GM19239 (cell line): Measurements from ENCODE around the gene PIGX.
A peak's percentile ranks its signal among the peaks of the same experiment; 100 is the strongest.

Experiments used
- DNase-seq: peaks from one replicate; pipeline ENCODE4 v3.0.0; 2011; ENCODE audit warnings: low spot score; ENCODE audit not compliant: insufficient read length
- FAIRE-seq: peaks from 2 replicates; lab custom pipeline; 2011; peaks lifted over from hg19 to GRCh38; lab: Jason Lieb, UNC

The PIGX gene

DNA sequence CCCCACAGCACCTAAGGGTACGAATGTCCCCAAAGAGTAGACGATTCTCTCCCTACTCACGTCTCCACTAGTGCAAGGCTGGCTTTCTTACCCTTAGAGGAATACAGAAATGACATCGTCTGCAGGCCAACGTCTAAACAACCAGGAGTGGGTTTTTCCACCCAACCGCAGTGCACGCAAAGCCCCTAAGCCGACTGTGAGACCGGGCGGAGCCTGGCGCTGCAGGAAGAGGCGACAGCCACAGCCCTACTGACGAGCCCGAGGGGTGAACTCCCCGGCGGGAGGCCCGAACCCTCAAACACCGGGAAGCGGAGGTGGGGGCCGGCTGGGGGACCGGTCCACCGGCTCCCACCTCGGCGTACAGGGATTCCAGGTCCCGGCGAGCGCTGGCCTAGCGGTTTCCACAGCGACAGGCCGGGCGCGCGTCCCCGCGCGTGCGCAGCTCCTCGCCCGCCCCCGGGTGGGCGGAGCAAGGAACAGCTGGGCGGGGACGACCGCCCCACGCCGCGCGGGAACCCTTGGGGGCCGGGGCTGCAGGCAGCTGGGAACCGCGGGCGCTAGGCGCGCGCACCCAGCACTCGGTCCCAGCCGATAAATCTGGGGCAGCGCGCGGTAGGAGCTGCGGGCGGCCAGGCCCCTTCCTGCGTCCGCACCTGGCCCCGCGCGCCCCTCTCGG, at the start of gene PIGX, which contains the start of gene CEP19:
TSS of gene PIGX (plus strand) at position 540 of the 676 bp plus-strand sequence.
TSS of gene CEP19 (minus strand) at position 413 of the 676 bp plus-strand sequence. CDS start 3,593 bp downstream, outside the sequence.
- FAIRE-seq: peak; percentile 89
- peak; percentile 87 for DNase-seq

DNA sequence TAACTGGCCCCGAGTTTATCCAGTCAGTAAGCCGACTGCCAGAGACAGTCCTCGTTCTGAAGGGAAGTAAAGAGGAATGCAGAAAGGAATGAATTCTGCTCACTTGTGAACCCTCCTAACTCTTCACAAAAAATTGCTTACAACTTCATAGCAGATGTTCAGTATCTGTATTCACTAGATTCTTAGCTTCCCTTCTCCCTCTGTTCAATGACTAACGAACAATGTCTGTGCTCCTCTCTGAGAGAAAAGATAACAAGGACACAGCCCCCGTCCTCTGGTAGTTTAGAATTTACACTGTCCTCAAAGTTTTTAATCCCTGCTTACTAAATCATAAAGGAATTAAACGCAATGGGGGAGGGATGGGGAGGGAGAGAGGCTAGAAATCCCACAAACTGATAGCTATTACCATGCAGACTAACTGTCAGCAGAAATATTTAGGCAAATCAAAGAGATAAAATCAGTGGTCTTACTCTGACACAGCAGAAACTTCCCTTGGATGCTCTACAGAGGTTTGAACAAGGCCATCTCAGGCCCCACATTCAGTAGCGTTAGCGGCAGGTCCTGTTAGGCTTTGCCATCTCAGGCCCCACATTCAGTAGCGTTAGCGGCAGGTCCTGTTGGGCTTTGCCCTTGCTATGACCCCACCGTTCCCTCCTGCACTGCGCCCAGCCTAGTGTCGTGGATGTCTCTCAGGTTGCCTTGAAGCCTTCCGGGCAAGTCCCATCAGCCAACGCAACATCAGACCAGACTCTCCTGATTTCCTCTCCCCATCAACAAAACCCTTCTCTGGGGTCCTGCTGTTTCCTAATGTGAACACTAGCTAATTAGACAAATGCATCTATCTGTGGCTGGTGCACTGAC, 49.2 kb upstream of the PIGX start:
- no peak for DNase-seq
- FAIRE-seq: no peak

DNA sequence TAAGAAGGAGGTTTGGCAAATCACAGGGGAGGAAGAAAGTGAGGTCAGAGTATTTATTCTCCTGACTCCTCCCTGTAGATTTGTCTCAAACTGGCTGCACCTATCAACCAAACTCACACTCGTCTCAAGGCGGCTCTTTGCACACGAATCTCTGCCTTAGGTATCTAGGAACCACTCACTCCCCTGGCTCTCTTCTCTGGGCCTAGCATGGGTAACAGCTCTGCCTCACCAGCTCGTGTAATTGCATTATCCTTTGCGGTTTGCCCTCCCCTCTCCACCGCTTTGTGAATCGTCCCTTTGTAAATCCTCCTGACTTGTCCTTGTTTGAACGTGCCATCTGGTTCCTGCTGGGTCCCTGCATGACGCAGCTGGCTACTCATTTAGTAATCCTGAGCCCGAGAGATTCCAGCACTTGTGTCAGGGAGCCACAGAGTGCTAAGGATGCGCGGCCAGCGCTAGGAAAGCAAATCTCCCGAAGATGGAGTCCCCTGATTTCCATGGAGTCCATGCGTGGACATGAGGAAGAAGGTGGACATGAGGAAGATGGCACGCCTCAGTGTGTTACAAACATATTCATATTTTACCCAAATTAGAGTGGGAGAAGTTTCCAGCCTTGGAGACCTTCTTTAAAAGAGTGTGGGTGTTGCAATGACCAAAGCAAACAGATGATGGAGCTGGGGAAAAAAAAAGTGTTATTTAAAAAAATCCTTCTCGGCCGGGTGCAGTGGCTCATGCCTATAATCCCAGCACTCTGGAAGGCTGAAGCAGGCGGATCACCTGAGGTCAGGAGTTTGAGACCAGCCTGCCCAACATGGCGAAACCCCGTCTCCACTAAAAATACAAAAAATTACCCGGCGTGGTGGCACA, 45.9 kb upstream of the PIGX start:
- DNase-seq (no peak), FAIRE-seq (no peak)

DNA sequence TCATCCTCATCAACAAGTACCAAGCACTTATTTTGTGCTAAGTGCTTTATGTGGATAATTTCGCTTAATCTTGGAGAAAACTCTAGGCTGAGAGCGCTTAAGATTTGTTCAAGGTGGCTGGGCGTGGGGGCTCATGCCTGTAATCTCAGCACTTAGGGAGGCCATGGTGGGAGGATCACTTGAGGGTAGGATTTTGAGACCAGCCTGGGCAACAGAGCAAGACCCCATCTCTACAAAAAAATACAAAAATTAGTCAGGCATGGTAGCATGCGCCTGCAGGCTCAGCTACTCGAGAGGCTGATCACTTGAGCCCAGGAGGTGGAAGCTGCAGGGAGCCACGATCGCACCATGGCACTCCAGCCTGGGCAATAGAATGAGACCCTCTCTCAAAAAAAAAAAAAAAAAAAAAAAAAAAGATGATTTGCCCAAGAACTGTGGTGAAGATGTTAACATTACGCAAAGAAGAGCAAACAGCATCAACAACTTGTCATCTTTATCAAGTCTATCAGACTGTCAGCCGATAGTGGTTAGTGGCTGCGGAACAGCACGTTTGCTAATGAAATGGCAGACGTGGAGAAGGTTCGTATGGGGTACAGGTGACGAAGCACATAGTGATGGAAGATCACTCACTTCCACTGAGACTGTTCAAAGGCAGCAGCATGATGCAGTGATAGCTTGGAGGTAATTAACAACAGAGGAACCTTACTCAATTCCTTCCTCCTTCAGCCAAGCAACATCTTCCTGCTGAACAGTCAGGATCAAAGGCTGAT, 44.9 kb upstream of the PIGX start:
- DNase-seq (no peak), FAIRE-seq (no peak)

DNA sequence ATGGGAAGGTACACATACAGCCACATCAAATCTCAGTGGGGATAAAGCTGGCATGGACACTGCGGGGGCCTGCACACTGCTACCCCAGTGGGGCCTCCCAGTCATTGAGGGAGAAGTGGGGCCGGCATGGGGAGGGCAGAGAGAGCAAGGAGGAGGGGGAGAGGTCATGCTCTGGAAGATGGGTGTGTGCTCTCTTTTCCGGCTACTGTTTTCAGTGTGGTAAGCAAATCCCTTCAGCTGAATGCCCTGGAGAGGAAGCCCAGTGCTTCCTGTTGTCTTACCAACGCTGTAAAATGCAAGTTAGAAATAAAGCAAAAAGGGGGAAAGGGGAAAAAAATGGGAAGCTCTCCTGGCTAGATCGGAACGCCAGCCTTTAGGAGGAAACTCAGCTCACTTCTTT, 41.8 kb upstream of the PIGX start:
- FAIRE-seq (peak; percentile 54), DNase-seq (no peak)

DNA sequence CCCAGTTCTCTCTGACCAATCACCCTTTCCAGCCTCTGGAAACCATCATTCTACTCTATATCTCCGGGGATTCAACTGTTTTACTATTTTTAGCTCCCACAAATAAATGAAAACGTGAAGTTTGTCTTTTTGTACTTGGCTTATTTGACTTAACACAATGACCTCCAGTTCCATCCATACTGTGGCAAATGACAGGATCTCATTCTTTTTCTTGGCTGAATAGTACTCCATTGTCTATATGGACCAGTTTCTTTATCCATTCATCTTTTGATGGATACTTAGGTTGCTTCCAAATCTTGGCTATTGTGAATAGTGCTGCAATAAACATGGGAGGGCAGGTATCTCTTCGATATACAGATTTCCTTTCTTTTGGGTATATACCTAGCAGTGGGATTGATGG, 38.5 kb upstream of the PIGX start:
- FAIRE-seq: no peak
- no peak for DNase-seq

DNA sequence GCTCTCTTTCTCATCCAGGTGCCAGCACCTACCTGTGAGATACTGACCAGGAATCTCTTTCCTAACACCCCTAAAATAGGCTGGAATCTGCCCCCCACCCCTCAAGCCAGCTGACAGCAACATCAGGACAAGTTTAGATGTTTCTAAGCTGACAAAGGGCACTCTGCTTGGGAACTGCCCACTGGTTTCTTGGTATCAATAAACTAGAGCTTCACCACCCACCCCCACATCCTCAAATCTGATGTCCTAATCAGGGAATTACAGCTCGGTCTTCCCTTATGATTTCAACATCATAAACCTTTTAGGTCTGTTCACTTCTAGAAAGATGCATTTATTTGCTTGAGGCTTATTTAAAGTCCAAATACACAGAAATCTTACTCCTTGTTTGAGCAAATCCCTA, 34.8 kb upstream of the PIGX start:
- DNase-seq (no peak), FAIRE-seq (no peak)

DNA sequence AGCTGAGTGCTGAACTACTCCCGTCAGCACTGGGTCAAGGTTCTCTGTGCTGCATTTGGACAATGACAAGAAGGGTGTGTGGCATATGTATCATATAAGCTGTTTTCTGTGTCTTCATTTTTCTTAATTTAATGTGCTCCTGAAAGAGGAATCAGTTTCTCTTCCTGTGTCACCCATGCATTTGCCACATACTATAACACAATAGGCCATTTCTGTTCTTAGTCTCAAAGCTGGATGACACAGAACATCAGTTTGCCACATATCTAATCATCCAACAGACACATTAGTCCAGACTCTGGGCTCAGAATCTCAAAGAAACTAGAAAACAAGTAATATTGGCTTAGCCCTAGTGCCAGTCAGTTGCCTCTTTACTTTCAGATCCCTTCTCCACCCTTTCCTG, 34.2 kb upstream of the PIGX start:
- no peak for FAIRE-seq
- DNase-seq: no peak

DNA sequence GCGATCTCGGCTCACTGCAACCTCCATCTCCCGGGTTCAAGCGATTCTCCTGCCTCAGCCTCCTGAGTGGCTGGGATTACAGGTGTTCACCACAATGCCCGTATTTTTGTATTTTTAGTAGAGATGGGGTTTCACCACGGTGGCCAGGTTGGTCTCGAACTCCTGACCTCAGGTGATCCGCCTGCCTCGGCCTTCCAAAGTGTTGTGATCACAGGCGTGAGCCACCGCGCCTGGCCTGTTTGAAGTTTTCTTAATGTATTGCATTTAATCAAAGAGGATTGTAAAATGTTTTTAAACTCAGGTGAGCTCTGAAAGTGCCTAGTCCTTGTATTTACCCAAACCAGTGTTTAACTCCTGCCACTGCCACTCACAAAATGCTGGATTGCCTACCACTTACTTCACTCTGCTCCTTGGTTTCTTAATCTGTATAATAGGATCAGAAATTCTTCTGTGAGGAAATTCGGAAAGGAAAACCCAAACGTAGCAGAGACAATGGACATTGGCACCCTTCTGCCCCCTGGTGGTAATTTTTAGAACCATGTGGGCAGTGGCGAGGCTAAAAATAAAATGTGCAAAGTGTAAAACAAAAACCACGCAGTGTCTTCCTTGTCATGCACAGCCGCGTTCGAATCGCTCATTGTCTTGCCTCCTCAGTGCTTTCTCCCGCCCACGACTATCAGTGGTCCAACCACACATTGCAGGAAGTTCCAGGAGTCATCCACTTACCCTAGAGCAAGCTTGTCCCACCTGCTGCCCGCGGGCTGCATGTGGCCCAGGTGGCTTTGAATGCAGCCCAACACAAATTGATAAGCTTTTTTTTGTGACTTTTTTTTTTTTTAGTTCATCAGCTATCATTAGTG, 27.4 kb upstream of the PIGX start:
- peak; percentile 57 for DNase-seq
- FAIRE-seq: peak; percentile 98

DNA sequence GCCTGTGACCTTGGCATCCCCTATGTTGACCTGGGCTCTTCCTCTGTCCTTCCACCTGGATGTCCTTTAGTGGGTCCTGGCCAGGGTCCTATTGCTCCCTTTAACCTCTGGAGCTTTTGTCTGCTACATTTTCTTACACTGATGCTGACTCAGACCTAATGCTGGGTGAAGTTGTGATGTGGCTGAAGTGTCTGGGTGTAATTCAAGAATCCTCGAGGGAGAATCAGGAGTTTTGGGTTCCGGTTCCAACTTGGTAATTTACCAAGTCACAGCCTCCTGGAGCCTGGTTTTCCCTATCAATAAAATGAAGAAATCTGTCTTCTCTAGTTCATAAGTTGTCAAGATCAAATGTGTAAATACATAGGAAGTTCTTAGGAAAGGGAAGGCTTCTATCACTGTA, 25.7 kb upstream of the PIGX start:
- no peak for FAIRE-seq
- no peak for DNase-seq

DNA sequence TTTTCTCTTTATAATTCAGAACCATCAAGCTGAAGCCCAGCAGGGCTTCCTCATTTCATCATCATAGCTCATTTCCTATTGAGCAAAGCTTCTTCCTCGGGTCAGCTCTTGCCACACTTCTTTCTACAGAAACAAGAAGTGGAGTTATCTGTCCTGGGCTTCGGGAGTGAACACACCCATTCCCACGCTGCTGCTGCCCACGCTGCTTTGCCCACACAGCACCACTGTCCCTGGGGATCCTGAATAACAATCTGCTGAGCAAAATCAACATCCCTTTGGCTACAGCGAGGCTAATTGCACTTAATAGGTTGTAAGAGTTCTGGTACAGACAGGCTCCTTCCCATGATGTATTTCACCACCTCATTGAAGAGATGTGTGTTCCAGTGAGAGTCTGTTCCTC, 23.8 kb upstream of the PIGX start:
- DNase-seq: no peak
- no peak for FAIRE-seq

DNA sequence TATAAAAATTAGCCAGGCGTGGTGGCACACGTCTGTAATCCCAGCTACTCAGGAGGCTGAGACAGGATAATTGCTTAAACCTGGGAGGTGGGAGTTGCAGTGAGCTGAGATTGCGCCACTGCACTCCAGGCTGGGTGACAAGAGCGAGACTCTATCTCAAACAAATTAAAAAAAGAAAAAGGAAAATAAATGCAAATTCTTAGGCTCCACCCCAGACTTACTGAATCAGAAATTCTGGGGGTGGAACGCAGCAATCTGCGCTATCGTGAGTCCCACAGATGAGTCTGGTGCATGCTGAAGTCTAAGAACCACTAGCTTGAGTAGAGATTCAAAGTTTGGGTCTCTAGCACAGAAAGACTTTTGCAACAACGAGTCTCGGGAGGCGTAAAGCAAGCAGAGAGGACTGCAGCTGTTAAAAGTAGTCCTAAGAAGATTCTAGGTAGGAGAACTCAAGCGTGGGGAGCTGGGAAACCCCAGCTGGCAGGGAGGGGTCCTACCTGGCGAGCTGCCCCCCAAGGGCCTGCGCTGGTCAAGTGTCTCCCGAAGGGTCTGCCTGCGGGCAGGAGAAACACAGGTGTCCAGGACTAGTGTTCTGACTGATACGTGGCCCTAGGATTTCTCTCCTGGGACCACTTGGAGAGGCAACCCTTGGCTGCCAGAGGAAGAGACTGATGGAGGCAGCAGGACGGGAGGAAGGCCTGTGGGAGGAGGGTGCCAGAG, 22.1 kb upstream of the PIGX start:
- FAIRE-seq (no peak), DNase-seq (no peak)

DNA sequence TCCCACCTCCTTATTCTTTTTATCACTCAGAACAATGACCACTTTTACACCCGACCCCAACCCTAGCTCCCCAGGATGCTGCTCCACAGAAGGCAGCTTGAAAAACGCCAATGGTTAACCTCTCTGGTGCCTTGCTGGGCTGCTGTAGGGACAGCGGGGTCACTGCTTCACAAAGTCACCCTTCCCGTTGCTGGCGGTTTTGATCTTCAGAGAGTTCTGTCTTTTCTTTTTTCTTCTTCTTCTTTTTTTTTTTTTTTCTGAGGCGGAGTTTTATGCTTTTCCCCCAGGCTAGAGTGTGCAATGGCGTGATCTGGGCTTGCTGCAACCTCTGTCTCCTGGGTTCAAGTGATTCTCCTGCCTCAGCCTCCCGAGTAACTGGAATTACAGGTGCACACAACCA, 20.8 kb upstream of the PIGX start:
- FAIRE-seq (no peak), DNase-seq (no peak)

DNA sequence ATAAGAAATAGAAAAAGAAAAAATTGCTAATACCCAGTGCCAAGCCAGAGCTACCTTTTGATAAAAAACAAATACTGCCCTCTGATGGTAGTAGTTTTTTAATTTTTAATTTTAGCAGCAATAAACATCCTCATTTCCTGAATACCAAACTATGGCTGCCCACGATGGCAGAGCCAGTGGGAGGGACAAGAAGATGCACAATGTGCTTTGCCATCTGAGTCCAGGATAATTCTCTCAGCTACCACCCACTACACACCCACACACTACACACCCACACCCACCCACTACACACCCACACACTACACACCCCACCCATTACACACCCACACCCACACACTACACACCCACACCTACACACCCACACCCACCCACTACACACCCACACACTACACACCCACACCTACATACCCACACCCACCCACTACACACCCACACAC, 18.0 kb upstream of the PIGX start:
- FAIRE-seq (no peak), DNase-seq (no peak)

DNA sequence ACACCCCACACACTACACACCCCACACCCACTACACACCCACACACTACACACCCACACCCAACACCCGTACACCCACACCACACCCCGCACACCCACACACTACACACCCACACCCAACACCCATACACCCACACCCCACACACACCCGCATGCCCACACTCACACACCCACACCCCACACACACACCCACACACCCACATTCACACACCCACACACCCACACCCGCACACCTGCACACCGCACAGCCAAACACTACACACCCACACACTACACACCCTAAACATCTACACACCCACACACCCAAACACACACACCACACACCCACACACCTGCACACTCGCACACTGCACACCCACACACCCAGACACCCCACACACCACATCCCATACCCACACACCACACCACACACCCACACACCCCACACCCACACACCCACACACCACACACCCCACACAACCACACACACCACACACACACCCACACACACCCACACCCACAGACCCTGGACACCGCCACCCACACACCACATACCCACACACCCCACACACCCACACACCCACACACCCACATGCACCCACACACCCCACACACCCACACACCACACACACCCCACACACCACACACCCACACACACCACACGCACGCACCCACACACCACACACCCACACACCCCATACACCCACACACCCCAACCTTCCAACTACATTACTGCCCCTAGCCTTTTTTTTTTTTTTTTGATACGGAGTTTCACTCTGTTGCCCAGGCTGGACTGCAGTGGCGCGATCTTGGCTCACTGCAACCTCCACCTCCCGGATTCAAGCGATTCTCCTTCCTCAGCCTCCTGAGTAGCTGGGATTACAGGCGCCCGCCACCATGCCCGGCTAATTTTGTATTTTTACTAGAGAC, 17.0 kb upstream of the PIGX start:
- FAIRE-seq: no peak
- no peak for DNase-seq

DNA sequence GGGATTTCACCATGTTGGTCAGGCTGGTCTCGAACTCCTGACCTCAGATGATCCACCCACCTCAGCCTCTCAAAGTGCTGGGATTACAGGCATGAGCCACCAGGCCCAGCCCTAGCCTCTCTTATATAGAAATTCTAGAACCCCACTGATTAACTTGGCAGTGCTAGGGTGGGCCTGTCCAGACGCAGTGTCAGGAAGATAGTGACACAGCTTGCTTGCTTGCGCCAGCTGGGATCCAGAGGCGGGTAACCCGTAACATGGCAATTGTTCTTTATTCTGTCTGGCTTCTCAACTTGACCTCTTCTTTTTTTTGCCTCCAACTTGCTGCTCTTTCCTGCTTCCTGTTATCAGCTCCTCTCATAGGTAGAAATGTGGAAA, 16.3 kb upstream of the PIGX start:
- no peak for FAIRE-seq
- DNase-seq: no peak

DNA sequence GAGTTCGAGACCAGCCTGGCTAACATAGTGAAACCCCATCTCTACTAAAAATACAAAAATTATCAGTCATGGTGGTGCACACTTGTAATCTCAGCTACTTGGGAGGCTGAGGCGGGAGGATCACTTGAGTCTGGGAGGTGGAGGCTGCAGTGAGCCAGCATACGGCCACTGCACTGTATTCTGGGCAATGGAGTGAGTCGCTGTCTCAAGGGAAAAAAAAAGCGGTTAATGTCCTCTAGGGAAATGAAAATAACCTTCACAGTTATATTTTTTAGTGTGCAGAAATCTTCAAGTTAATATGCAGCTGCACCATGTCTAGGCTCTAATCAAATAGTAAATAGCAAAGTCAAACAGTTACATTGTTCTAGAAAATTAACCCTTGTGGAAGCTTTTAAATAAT, 14.9 kb upstream of the PIGX start:
- FAIRE-seq: no peak
- no peak for DNase-seq
